GM18505 (cell line): ENCODE measurements around the gene ASB2.

Source experiments
- ATAC-seq: cut with Tn5 transposase; IDR thresholded peaks from one replicate; pipeline ENCODE4 v1.9.1; 2021; ENCODE audit not compliant: unreplicated experiment
- POLR2A ChIP-seq: IDR thresholded peaks from 4 replicates; pipeline ENCODE4 v1.6.1; 2011; ENCODE audit warnings: borderline replicate concordance; ENCODE audit not compliant: insufficient read depth, insufficient read length; ENCODE audit errors: extremely low read depth

ASB2 gene

DNA sequence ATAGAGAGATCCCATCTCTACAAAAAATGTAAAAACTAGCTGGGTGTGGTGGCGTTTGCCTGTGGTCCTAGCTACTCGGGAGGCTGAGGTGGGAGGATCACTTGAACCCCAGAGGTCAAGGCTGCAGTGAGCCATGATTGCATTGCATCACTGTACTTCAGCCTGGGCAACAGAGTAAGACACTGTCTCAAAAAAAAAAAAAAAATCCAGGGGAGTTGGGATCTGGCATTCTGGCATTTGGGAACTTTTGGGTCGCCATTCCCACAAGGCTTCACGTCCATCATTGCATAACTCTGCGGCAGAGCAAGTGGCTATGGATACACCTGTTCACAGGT, 83.9 kb downstream of the ASB2 start:
- no peak for ATAC-seq
- no peak for TF ChIP-seq POLR2A

DNA sequence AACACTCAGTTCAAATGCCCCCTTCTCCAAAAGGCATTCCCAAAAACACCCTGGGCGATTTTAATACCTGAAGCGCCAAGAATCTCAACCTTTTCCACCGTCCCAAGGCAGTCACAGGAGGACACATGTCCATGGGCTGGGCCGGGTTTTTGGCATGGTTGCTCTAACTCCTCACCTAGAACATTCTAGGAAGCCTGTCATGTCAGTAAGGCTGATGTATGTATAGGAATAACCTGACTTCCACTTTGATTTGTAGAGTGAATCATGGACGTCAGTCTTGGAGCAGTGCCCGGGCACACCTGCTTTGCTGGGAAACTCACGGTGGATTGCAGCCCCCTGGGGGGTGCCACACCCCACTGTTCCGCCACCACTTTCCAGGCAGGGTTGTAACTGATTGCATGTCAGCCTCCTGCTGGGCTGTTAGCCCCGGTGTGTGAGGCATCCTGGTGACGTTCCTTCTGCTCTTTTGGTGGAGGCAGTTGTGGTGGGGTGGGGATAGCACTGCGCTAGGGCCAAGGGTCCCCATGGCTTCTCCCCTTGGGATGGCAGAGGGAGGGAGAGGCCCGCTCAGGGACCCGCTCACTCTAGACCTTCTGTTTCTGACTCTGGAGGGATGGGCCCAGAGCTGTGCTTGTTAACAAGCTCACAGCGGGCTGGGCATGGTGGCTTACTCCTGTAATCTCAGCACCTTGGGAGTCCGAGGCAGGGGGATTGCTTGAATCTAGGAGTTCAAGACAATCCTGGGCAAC, 84.4 kb downstream of the ASB2 start:
- no peak for TF ChIP-seq POLR2A
- ATAC-seq = no peak

DNA sequence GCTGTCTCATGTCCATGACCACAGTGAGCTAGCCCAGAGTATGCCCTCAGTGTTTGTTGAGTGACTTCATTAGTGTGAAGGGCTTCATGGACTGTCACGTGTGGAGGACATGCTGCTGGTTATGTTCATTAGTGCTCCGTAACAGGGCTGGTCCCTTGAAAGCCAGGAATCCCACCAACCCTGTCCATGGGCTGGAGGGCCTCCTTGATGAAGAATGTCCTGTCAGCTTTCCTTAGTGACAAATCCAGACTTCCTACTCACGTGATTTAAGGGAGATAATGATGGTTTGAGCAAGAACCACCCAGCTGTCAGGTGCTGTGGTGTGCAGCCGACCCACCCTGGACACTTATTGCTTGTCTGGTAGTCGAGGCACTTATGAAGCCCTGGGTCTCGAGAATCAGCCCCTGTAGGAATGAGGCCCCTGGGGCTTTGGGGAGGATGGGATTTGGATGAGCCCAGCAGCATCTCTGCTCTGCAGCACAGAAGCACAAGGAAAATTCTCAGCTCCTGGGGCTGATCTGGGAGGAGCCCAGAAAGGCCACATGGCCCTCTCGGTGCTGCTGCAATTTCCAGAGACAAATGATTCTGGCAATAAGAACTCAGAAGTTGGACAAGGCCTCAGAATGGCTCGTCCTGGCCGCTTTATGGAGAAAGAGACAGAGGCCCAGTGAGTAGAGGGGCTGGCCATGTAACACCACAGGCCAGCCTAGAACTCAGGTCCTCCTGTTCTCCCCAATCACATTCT, 86.5 kb downstream of the ASB2 start:
- no peak for ATAC-seq
- TF ChIP-seq POLR2A = no peak

DNA sequence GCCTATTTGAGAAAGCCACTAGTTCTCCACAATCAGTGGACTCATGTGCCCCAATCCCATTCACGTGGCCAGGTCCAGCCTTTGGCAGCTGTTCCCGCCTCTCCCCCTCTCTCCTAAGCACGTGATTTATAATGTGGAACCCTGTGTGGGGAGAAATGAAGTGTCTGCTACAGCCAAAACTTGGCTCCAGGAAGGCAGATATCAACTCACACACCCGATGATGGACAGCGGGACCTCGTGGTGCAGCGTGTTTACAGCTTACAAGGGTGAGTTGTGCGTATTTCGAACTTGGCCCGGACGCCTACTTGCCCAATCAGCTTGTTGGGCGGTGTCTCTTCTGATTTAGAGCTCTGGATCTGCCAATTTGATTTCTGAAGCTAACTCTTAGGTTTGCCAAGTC, 87.4 kb downstream of the ASB2 start:
- TF ChIP-seq POLR2A = no peak
- ATAC-seq = no peak

DNA sequence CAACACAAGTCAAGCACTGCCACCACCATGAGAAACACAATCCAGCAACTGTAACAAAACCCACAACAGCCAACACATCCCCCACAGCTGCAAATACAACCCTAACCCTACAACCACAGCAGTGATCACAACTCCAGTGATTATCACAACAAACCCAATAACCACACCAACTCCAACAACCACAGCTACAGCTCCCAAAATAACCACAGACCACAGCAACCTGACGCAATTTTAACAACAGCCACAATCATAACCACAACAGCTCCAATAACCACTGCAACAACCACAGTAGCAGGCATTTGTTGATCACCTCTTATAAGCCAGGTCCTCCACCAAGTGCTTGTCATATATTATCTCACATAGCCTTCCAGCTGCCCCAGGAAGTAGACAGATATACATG, 91.4 kb downstream of the ASB2 start:
- ATAC-seq = no peak
- TF ChIP-seq POLR2A = no peak
